Renal cortex interstitium (tissue), 15 donors: Measurements from ENCODE around the gene KLRC3. TPM values are rescaled to one million over a fixed set of nuclear protein-coding genes. Genes with fewer than 3 reads are reported as not detected.
"Not testable (repeated sequence)": the region's sequence is repeated elsewhere in the genome, so short reads cannot be mapped to it uniquely, and the experiment has no call there.

Source experiments
- DNase-seq, 11 donors: peaks; one replicate each; pipeline ENCODE4 v3.0.0-alpha.2; 2013; ENCODE audit warnings: low read depth in 9 of 11, low spot score in 4 of 11; ENCODE audit errors: extremely low read depth in 1 of 11
- long read RNA-seq, 16 experiments: transcript quantifications; one replicate each; lab custom pipeline, GENCODE V29; 2026
- polyA plus RNA-seq, 3 donors: library from polyadenylated mRNA; unstranded; fragments of 120-200 nt; gene quantifications; one replicate each; pipeline ENCODE4 v1.2.1, GENCODE V29; 2013; ENCODE audit not compliant: insufficient read length in 3 of 3

The KLRC3 gene
- not detected for polyA plus RNA-seq
- long read RNA-seq, donor 1, result 0 reads
- long read RNA-seq, donor 2, result 0 reads
- long read RNA-seq, donor 3, result 0 reads
- long read RNA-seq, donor 4, result 0 reads
- long read RNA-seq, donor 5, result 0 reads
- long read RNA-seq, donor 6, result 0 reads
- long read RNA-seq, donor 7, result 0 reads
- long read RNA-seq, donor 8, result 0 reads
- long read RNA-seq, donor 9, result 0 reads
- long read RNA-seq, donor 10, result 0 reads
- long read RNA-seq, donor 11, result 0 reads
- long read RNA-seq, donor 12, result 0 reads
- long read RNA-seq, donor 13, result 0 reads
- long read RNA-seq, donor 14, result 0 reads
- long read RNA-seq, donor 15, result 0 reads
- long read RNA-seq, donor 16, result 0 reads

DNA sequence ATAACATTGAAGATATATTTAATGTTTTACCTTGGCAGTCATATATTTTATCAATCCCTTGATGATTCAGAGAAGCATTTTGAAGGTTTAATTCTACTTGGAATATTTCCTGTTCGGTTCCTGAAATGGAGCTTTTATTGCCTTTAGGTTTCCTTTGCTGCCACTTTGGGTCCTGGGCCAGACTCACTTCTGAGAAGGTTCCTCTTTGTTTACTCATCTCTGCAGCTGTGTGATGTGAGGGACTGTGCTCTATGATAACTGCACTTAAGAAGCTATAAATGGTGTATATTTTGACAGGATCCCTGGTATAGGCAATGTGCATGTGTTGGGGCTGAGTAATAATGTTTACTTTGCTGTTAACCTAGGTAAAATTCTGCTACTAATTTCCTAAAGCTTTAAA lies at the start of gene KLRC3:
KLRC3 (minus strand) TSS at position 262 of the 400 bp plus-strand sequence; CDS start at position 217, 45 bp downstream.
- DNase-seq, result not testable (repeated sequence)

DNA sequence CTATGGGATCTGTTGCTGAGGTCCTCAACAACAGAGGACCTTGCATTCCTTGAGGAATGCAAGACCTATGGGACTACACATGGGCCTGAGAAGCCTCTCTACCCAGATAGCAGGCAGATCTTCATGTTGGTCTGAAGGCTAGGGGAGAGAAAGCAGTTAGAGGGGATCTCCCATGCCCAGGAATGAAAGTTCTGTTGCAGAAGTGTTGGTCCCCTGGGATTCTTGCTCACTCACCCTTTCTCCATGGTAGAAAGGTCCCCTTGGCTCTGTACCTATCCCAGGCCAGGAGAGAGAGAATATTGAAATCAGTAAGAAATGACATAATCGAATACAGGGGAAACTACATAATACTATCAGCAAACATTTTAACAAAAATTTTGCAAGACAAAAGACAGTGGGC lies 49.3 kb upstream of the KLRC3 start:
- DNase-seq, result no peak

DNA sequence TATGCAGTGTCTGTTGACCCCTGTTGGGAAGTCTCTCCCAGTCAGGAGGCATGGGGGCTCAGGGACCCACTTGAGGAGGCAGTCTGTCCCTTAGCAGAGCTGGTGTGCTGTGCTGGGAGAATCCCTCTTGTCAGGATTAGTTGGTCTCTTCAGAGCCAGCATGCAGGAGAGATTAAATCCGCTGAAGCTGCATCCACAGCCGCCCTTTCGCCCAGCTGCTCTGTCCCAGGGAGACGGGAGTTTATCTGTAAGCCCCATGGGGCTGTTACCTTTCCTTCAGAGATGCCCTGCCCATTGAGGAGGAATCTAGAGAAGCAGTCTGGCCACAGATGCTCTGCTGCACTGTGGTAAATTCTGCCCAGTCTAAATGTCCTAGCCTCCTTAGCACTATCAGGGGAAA lies 45.9 kb upstream of the KLRC3 start:
- DNase-seq, result no peak

DNA sequence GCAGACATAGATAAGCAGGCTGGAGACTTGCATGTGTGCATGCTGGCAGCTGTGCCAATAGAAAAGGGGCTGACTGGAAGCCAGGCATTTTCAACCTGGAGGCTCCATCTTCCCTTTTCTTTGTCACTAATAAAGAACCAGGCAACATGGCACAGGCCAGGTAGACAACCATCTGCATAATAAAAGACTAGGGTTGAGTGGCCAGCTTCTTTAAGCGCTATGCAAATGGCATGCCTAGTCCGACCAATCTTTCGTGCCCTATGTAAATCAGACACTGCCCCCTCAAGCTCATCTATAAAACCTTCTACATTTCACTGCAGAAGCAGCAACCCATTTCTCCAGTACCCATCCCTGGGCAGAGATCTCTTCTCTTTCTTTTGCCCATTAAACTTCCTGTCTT lies 37.4 kb upstream of the KLRC3 start:
- DNase-seq, result no peak

DNA sequence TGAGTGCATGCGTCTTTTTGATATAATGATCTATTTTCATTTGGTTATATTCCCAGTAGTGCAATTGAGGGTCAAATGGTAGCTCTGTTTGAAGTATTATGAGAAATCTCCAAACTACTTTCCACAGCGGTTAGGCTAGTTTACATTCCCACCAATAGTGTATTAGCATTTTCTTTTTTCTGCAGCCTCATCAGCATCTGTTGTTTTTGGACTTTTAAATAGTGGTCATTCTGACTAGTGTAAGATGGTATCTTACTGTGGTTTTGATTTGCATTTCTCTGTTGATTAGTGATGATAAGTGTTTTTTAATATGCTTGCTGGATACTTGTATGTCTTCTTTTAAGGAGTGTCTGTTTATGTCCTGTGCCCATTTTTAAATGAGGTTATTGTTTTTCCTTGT lies 36.5 kb upstream of the KLRC3 start:
- no peak for DNase-seq

DNA sequence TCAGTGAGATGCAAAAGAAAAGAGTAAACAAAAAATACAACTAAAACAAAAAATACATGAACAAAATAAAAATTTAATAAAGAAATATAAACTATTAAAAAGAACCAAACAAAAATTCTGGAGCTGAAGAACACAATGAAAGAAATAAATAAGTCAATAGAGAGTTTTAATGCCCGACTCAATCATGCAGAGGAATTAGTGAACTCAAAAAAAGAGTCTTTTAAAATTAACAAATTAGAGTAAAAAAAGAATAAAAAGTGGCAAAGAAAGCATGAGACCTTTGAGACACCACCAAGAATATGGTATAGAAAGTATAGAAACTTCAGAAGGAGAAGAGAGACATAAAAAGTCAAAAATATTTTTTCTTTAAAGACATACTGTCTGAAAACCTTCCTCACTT lies 35.4 kb upstream of the KLRC3 start:
- DNase-seq, result no peak

DNA sequence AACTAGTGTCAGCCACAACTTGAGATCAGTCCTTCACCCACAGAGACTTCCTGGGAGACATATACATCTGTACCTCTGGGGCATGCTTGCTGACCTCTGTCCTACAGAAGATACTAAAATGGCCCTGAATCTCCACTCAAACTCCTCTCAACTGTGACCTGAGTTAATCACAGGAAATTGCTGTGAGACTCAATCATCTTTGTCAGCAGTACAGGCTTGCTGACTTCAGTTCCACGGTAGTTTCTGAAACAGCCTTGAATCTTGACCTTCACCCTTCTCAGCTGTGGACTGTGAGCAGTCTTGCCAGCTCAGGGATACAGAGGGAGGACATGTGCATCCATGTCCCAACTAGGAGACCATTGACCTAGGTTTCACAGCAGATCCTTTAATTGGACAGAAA lies 34.1 kb upstream of the KLRC3 start:
- no peak for DNase-seq

DNA sequence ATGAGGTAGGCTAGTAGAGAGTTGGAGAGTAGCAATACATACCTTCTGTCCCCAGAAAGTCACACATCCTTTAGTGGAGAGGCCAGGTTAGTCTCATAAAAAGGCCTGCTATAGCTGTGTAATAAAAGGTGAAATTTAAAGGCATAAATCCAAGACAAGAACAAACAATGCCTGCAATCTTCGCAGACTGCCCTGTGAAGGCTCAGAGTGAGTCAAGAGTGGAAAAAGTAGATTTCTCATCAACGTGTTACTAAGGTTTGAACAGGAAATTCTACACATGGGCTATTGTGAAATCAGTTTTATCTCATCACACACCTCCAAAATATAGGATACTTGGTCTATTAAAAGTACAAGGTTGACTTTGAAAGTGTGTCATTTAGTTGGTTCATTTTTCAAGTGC lies 32.8 kb upstream of the KLRC3 start, which contains the start of gene KLRC1:
KLRC1 (minus strand) TSS at position 222 of the 400 bp plus-strand sequence. CDS start 2,221 bp downstream, outside the sequence.
- DNase-seq, result no peak

DNA sequence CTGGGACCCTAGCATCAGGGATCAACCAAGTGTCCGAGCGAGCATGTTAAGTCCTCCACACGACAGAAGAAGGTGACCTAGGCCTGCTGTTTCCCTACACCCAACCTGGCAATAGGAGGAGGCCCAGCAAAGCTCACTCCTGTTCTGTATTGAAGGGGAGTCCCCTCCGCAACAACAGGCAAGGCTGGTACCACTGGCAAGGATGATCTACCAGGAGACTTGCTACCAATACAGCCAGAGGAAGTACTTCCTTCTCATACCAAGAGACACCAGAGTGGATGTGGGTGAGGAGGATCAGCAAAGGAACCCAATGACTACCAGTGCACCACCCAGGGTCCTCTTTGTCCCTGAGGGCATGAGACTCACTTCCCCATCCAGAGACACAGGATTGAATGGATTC lies 27.8 kb upstream of the KLRC3 start:
- DNase-seq, result no peak

DNA sequence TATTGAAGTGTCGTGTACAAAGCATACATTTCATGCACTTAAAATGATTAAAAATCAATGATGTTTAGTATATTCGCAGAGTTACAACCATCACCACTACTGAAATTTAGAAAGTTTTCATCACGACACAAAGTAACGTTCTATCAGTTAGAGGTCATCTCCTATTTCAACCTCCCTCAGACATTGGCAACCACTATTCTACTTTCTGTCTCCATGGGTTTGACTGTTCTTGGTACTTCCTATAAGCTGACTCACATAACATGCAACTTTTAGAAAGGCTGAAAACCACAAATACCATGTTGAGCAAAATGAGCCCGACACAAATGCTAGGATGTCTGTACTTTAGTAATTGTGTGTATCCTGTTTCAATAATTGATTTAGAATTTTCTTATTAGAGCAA lies 25.7 kb upstream of the KLRC3 start:
- DNase-seq, result not testable (repeated sequence)

DNA sequence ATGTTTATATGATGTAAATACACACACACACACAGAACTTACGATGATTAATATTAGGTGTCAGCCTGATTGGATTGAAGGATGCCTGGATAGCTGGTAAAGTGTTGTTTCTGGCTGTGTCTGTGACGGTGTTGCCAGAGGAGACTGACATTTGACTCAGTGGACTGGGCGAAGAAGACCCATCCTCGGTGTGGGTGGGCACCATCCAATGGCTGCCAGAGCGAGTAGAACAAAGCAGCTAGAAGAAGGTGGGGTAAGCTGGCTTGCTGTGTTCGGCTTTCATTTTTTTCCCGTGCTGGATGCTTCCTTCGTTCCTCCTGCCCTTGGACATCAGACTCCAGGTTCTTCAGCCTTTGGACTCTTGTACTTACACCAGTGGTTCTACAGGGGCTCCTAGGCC lies 20.7 kb upstream of the KLRC3 start:
- not testable (repeated sequence) for DNase-seq

DNA sequence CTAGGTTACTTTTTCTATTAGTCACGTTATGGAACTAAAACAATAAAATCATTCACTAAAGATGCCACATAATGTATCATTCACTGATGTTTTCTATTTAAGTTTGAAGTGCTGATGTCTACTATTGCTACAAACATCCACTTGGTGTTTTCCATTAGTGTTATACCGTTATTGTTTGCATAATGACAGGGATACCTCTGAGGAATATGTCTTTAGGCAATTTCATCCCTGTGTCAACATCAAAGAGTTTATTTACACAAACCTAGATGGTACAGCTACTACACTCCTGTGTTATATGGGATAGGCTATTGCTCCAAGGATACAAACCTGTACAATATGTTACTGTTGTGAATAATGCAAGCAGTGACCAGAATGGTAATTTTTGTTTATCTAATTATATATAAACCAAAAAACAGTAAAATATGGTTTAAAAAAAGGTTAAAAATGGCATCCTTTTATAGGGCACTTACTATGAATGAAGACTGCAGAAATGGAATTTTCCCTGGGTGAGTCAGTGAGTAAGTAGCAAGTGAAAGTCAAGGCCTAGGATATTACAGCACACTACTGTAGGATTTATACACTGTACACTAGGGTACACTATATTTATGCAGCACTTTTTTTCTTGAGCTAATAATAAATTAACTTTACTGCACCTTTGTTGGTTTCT lies 19.3 kb upstream of the KLRC3 start:
- not testable (repeated sequence) for DNase-seq

DNA sequence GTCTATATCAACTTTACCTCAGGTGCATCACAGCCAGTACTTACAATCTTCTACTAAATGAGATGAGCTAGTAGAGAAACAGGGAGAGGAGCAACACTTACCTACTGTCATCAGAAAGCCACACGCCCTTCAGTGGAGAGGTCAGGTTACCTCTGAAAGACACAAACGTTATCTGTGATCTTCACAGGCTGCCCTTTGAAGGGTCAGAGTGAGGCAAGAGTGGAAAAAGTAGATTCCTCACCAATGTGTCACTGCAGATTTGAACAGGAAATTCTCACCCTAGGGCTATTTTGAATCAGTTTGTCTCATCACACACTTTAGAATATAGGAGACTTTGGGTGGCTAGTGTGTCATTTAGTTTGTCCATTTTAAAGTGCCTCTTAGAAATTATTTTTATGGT lies 17.2 kb upstream of the KLRC3 start:
- DNase-seq, result not testable (repeated sequence)

DNA sequence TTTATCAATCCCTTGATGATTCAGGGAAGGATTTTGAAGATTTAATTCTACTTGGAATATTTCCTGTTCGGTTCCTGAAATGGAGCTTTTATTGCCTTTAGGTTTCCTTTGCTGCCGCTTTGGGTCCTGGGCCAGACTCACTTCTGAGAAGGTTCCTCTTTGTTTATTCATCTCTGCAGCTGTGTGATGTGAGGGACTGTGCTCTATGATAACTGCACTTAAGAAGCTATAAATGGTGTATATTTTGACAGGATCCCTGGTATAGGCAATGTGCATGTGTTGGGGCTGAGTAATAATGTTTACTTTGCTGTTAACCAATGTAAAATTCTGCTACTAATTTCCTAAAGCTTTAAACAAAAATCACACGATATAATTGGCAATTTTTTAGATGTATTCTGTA lies 15.4 kb upstream of the KLRC3 start, which contains the start of gene KLRC2:
KLRC2 (minus strand) TSS at position 195 of the 400 bp plus-strand sequence; CDS start at position 171, 24 bp downstream.
- DNase-seq, result not testable (repeated sequence)

DNA sequence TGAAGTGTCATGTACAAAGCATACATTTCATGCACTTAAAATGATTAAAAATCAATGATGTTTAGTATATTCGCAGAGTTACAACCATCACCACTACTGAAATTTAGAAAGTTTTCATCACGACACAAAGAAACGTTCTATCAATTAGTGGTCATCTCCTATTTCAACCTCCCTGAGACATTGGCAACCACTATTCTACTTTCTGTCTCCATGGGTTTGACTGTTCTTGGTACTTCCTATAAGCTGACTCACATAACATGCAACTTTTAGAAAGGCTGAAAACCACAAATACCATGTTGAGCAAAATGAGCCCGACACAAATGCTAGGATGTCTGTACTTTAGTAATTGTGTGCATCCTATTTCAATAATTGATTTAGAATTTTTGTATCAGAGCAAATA lies 10.2 kb upstream of the KLRC3 start:
- not testable (repeated sequence) for DNase-seq

DNA sequence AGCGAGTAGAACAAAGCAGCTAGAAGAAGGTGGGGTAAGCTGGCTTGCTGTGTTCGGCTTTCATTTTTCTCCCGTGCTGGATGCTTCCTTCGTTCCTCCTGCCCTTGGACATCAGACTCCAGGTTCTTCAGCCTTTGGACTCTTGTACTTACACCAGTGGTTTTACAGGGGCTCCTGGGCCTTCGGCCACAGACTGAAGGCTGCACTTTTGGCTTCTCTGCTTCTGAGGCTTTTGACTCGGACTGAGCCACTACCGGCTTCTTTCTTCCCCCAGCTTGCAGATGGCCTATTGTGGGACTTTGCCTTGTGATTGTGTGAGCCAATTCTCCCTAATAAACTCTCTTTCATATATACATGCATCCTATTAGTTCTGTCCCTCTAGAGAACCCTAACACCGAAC lies 5.5 kb upstream of the KLRC3 start:
- DNase-seq, result not testable (repeated sequence)

DNA sequence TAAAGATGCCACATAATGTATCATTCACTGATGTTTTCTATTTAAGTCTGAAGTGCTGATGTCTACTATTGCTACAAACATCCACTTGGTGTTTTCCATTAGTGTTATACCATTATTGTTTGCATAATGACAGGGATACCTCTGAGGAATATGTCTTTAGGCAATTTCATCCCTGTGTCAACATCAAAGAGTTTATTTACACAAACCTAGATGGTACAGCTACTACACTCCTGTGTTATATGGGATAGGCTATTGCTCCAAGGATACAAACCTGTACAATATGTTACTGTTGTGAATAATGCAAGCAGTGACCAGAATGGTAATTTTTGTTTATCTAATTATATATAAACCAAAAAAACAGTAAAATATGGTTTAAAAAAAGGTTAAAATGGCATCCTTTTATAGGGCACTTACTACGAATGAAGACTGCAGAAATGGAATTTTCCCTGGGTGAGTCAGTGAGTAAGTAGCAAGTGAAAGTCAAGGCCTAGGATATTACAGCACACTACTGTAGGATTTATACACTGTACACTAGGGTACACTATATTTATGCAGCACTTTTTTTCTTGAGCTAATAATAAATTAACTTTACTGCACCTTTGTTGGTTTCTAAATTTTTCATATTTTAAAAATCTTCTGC lies 4.0 kb upstream of the KLRC3 start:
- not testable (repeated sequence) for DNase-seq

DNA sequence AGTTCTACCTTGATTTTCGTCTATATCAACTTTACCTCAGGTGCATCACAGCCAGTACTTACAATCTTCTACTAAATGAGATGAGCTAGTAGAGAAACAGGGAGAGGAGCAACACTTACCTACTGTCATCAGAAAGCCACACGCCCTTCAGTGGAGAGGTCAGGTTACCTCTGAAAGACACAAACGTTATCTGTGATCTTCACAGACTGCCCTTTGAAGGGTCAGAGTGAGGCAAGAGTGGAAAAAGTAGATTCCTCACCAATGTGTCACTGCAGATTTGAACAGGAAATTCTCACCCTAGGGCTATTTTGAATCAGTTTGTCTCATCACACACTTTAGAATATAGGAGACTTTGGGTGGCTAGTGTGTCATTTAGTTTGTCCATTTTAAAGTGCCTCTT lies 1.8 kb upstream of the KLRC3 start:
- DNase-seq, result not testable (repeated sequence)

DNA sequence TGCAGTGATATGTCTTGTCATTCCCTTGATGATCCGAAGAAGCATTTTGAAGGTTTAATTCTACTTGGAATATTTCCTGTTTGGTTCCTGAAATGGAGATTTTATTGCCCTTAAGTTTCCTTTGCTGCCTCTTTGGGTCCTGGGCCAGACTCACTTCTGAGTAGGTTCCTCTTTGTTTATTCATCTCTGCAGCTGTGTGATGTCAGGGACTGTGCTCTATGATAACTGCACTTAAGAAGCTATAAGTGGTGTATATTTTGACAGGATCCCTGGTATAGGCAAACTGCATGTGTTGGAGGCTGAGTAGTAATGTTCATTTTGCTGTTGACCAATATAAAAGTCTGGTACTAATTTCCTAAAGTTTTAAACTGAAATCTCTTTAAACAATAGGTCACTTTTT lies 11.0 kb downstream of the KLRC3 start, which contains the start of gene KLRC4:
KLRC4 (minus strand) TSS at position 366 of the 400 bp plus-strand sequence; CDS start at position 184, 182 bp downstream.
- no peak for DNase-seq

DNA sequence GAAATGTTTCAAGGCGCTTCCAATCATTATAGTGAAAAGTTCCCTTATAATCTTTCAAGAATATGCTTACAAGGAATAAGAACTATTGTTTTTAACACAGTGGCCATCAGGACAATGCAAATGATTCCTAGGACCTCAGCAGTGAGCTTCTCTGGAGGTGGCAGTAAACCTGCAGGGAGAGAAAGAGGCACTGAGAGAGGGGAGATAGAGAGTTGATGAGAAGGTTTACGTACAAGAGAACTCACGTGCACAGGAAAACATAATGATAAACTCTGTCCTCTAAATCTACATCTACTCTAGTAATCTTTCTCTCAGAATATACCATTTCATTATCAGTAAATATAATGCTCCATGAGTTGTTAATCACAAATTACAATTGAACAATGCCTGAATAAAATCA lies 11.6 kb downstream of the KLRC3 start:
- DNase-seq, result no peak
